HG02970 (cell line): Measurements from ENCODE around the gene WDR11.
A peak's percentile ranks its signal among the peaks of the same experiment; 100 is the strongest.
"Not testable (repeated sequence)": the region's sequence is repeated elsewhere in the genome, so short reads cannot be mapped to it uniquely, and the experiment has no call there.

Source experiments
- ATAC-seq: cut with Tn5 transposase; IDR thresholded peaks from one replicate; pipeline ENCODE4 v1.9.1; 2021; ENCODE audit warnings: mild to moderate bottlenecking, moderate library complexity, moderate number of reproducible peaks; ENCODE audit not compliant: unreplicated experiment, low FRiP score

Gene WDR11

DNA sequence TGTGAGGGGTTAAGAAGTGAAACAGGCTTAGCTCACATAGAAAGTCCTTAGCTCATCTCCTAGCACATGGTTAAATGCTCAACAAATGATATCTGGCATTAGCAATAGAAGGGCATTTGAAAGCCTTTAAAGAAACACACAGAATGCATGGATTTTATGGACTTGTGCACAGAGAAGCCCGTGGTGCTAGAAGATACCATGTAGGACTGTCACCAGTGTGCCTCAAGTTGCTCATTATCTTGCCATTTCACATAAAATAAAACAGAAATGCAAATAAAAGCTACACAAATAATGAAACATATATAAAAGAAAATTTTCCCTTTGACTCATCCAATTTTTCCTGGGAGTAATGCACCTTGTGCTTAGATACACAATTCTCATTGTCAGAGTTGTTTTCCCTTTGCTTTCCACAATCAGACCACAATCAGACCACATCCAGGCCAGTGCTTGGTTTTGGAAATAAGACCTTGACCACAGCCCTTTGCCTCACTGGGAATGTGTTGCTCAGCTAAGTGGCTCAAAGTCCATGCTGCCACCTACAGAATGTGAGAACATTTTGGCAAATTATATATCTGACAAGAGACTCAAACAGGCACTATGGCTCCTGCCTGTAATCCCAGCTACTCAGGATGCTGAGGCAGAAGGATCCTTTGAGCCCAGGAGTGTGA, 9.5 kb upstream of the WDR11 start:
- no peak for ATAC-seq

DNA sequence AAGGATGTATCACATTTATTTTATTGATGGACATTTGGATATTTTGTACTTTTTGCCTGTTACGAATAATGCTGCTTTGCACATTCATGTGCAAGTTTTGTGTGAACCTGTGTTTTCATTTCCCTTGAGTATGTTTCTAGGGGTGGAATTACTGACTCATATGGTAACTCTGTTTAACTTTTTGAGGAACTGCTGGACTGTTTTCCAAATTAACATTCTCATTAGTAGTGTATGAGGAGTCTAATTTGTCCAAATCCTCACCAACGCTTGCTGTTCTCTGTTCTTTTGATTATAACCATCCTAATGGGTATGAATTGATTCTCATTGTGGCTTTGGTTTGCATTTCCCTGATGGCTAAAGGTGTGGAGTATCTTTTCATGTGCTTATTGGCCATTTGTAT, 3.2 kb downstream of the WDR11 start:
- ATAC-seq, result no peak

DNA sequence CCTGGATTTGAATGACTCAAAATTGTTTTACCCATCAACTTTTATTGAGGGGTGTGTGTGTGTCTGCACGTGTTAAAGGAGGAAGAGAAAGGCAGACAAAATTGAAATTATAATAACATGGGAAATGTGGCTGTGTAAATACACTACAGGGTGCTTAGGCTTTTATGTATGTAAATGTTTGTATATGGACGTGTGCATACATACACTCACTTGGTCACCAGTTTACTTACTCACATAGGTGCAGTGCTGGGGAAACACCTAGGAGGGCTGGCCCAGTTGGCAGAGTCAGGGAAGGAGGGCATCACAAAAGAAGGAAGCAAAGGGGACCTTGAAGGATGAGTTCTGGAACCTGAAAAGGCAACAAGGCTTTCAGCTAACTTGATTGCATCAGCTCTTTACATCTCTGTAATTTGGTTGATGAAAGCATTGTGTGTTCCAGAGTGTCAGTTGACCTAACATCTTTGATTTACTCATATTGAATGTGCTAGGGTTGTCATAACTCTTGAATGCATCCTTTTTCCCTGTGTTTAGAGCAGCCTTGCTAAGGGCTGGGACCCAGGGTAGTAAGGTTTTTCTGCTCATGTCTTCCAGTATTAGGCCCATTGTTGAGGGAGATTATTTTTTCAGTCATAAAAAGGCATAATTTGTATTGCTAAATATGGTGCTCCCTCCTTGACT, 10.2 kb downstream of the WDR11 start:
- ATAC-seq, result no peak

DNA sequence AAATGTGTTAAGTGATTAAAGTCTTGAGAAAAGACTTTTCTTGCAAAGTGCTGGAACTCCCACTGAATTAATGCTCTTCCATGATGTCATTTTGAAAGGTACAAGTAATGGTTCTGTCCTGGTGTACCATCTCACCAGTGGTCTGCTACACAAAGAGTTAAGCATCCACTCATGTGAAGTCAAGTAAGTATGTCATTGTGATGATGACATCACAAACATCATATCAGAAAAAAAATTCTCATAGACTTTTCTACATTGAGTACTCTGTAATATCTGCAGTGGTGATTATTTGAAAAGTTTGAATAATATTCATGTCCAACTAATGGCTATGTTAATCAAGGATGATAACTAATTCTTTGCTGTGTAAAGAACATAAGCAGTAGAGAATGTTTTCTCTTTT, 22.6 kb downstream of the WDR11 start:
- no peak for ATAC-seq

DNA sequence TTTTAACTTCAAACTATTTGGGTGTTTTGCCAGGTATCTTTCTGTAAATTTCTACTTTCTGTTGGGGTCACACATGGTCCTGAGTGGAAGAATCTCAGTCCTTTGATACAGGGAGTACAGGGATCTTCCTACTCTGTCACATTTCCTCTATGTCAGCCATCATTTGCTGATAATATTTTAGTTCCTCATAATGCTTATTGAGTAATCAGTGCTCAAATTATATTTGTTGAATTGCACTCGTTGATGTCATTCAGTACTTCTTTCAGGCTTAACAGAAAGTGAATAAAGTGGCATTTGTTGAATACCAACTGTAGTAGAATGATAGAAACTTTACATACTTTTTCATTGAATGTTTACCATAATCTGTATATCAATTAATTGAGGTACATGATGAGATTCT, 31.9 kb downstream of the WDR11 start:
- no peak for ATAC-seq

DNA sequence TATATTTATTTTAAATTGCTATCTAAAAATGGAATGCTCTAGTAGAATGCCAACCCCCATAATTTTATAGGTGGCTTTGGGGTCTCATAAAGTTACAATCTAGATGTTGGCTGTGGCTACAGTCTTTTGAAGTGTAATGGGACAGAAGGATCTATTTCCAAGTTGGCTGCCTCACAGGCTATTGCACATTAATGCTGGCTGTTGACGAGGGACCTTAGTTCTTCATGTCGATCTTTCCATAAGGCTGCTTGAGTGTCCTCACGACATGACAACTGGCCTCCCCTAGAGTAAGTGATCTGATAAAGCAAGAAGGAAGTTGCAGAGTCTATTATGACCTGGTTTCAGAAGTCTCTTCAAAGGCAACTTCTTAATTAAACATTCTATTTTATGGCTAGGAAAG, 36.3 kb downstream of the WDR11 start:
- no peak for ATAC-seq

DNA sequence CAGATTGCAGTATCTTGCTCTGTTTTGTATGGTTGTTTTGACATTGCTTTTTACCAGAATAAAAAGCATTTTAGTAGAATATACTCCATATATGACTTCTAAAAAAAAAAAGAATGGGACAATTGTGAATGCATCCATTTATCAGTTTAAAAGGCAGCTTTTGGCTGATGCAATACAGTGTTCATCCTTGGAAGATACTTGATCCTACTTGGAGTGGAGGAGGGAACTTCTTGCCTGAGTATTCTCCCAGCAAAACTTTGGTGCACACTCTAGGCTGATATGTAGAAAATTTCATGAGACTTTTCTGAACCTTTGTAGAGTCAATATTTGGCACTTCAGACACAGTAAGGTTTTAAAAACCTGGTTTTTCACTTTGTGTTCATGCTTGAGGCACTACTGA, 40.2 kb downstream of the WDR11 start:
- ATAC-seq, result no peak

DNA sequence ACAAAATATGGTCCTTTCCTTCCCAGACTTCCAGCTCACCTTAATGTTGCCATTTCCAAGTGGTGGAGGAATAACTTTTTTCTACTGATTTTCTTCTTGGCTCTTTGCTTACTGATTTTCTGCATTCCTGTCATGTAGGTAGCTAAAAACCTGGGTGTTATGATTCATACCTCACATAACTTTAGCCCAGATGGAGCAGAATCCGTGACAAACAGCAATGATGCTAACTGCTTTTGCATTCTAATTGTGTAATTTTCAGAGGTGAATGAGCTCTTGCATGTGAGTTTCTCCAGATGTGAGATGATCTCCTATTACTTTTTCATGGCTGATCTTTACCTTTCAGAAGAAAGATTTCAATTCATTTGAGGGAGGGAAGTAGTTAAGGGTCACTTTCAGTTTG, 43.4 kb downstream of the WDR11 start:
- ATAC-seq, result no peak

DNA sequence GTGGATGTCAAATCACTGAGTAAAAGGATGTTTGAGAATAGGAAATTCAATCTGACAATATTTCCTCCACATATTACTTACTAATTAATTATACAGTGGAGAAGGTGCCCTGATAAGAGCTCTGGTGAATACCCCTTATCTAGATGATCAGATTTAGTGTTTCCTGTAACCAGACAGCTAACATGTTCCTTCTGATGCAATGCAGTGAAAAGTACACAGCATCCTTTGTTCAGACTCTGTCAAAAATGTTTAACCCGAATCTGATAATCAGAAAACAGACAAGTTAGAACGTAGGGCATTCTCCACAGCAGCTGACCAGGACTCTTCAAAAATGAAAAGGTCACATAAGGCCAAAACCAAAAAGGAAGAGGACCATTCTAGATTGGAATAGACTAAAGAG, 46.2 kb downstream of the WDR11 start:
- no peak for ATAC-seq

DNA sequence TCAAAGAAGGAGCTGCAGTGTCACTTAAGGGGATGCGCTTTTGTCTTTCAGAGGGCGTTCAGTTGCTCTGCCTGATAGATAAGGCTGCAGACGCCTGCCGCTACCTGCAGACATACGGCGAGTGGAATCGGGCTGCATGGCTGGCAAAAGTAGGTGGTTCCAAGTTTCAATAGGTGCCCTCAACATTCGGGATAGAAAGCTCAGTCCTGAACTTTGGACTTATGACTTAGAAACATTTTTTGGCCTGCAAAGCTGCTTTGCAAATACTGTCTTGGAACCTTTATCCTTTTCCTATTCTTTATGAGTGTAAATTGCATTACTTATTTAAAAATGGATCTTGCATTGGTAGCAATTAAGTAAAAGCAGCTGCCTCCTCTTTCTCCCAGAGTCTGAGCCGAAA, 54.1 kb downstream of the WDR11 start:
- ATAC-seq, result no peak

DNA sequence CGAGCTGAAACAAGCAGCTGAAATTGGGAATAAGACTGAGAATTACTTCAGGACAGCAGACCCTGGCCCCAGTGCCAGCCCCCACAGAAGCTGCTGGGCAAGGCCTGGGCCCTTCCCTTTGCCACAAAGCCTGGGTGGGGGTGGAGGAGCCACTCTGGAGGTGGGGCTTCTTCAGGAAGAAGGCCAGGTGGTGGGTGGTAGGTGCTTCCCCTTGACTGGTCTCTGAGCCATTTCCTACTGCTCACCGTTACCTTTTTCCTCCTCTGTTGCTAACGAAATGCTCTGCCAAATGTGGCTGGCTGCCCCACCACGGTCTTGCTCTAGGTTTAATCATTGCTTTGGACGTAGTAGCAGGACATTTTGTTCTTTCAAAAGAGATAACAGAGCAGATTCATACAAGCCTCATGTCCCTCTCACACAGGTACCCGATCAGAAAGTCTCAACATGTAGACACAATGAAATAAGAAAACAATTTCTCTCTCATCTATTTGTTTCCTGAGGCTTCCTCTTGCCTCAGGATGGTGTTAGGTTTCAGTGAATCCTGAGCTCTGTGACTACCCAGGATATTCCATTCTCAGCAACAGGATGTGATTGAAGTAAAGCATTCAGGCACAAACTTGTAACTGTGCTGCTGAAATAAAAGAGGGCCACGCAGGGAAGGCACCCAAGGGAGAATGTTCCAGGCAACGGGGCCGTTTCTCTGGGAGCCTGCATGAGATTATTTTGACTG, 66.5 kb downstream of the WDR11 start:
- no peak for ATAC-seq

DNA sequence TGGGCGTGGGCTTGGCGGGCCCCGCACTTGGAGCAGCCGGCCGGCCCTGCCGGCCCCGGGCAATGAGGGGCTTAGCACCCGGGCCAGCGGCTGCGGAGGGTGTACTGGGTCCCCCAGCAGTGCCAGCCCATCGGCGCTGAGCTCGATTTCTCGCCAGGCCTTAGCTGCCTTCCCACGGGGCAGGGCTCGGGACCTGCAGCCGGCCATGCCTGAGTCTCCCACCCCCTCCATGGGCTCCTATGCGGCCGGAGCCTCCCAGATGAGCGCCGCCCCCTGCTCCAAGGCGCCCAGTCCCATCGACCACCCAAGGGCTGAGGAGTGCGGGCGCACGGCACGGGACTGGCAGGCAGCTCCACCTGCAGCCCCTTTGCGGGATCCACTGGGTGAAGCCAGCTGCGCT, 72.7 kb downstream of the WDR11 start:
- not testable (repeated sequence) for ATAC-seq

DNA sequence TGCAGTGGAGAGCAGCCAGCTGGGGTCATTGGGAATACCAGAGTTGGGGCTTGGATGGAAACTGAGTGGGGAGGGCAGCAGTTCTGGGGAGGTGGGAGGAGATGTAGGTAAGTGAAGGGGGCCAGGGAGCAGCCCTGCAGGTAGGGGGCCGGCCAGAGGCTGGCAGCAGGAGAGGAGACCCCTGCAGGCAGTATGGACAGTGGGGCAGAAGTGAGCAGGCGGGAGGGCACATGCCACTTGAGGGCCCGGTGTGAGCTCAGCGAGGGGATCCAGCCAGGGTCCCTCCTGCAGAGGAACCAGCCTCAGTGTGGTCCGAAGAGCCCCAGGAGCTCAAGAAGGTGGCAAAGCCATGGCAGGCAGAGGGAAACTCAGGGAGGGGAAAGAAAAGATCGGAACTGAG, 75.4 kb downstream of the WDR11 start:
- no peak for ATAC-seq

DNA sequence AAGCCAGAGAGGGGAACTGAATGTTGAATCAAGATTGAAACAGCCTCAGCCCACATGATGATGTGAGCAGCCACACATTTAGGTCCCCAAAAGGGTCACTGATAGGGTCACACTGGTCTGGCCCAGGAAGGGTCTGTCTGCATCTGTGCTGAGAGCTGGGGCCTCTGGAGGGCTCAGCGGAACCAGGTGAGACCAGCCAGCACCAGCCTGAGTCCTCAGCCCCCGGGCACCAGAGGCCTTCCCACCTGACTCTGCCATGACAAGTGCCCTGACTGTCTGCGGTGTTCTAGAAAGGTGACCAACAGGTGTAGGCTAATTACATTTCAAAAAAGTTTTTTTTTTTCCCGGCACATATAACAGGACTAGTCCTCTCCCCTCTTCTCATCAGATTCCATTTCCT, 76.2 kb downstream of the WDR11 start:
- ATAC-seq, result no peak

DNA sequence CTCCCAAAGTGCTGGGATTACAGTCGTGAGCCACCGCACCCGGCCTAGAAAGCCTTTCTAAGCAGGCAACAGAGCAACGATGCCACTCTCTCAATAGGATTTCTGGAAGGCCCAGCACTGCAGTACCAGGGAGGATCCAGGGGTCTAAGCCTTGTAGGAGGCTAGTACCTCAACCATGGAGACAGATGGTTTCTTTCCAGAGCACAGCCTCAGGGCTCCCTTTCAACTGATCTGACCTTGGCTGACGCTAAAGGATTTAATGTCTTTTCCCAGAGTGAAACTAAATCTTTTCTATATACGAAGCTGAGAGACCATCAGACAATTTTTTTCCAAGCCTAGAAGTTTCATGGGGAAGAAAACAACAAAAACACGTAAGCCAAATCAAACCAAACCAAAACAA, 78.0 kb downstream of the WDR11 start:
- ATAC-seq, result no peak

DNA sequence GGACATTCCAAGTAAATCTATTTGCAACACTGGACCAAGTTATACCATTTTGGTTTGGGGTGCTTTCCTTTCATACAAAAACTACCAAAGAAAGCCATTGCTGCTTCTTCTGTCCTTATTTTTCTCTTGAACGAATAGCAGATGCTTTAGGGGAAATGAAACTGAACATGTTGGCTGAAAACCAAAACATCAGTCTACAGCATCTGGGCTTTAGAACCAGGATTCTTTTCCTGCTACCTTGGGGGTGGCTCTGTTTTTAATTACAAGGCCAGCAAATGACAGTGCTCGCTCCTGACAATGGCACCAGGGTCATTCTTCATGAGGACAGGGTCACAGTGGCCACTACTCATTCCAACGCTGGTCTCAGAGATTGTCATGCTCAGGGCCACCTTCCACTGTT, 80.3 kb downstream of the WDR11 start:
- ATAC-seq, result no peak

DNA sequence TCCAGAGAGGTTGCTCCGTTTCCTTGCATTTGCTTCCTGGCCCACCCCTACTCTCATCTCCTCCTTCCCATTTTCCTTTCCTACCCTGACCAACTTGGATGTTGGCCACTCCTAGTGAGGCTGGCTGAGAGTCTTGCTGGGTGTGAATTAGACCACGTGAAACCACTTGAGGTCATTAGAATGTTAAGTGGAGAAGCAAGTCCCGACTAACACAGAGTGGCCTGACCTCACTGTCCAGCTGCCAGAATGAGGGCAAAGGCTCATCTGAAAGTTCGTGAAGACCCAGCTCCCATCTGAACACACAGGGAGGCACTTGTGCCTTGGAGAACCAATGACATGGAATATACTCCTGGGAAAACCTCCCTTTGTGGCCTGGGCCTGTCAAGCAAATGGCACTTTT, 80.8 kb downstream of the WDR11 start:
- ATAC-seq, result no peak

DNA sequence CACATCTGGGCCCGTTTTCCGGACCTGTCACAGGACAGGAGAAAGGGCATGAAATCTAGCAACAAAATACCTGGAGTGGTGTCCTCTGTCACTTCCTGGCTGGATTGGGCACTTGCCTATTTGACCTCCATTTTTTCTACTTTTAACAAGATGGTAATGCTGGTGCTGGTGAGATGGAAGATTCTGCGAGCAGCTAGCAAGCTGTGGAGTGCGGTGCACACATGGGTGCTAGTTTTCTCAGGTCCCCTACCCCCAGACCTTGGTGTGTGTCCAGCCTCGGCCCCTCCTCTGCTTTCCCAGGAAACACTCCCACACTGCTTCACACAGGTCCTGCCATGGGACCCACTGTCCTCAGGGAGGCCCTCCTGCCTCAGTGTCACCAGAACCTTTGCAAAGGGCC, 87.7 kb downstream of the WDR11 start:
- no peak for ATAC-seq

DNA sequence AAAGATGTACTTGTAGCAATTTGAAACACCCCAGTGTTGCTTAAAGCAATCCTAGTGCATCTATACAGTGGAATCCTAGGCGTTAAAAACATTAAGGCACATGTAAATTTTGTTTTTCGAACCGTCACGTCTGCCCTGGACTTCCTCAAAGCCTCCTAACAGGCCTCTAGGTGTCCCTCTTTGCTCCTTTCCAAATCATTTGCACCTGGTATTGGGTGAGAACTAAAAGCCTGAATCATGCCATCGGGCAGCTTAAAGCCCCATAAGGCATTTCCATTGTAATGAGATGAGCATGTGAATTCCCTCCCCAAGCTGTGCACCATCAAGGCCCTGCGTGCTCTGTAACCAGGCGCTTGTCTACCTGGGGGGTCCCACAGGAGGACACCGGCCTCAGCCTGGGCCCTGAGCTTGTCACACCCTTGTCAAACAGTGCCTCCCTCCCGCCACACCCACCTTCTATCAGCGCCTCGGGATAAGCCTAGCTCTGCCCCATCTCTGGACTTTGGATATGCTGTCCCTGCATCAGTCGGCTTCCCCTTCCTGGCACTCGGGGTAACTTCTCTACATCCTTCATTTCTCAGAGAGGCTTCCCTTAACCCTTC, 89.2 kb downstream of the WDR11 start:
- ATAC-seq, result no peak

DNA sequence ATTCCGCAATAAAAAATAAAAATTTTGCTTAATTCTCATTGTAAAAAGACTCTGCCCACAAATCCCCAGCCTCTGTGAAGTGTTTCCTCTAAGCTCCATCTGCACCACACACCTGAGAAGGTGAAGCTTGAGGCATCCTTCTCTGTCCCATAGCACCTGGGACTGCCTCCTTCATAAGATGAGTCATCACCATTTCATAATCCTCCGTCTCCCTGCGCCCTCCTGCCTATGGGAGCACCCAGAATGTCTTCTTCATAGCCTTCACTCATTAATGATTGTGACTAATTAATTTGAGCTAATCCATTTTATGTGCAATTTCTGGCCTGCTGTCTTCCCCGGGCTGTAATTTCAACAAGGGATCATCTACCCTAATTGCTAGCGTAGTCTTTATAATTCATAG, 90.3 kb downstream of the WDR11 start:
- no peak for ATAC-seq

DNA sequence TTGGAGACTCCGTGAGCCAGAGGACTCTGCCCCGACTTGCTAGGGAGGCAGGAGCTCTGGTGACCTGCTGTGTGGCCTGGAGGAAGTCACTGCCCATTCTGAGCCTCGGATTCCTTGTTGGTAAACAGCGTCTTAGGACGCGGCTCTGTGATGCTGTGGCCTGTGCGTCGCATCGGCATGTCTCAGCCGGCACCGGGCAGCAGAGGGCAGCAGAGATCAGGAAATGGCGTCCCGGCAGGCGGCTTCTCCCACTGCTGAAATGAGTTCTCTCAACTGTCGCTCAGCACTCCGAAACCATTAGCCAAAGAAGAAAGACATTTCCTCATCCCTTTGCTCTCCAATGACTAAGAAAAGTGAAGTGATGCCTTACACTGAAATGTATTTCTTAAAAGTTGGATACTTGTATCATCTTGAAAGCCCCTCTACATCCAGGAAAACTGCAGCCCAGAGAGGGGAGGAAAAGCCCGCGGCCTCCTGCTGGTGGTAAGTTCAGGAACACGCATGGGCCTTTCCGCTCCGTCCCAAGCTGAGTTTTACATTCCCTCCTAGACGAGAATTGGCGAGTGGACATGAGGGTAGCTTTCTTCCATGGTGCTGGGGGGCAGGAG, 91.7 kb downstream of the WDR11 start:
- peak; percentile 51 for ATAC-seq
